Astrocyte (in vitro differentiated cells and primary cell): ENCODE results near the gene ACSL1.

Experiments used
- CTCF ChIP-seq: IDR thresholded peaks from 2 replicates; pipeline ENCODE4 v1.5.1; 2011; ENCODE audit warnings: low read depth, mild to moderate bottlenecking, inconsistent platforms, low read length, moderate library complexity; ENCODE audit not compliant: insufficient read depth
- EZH2 ChIP-seq: IDR thresholded peaks from 2 replicates; pipeline ENCODE4 v1.6.1; 2012; ENCODE audit warnings: mild to moderate bottlenecking, low read length, inconsistent platforms; ENCODE audit not compliant: insufficient read depth

GRCh38 chr4:184833046-184833838, 7.5 kb upstream of the ACSL1 start:
- no peak for TF ChIP-seq CTCF
- no peak for TF ChIP-seq EZH2
